ENCODE data around the gene ACTL8.

Gene ACTL8

GRCh38 chr1:17875171-17875881 lies 120.2 kb downstream of the ACTL8 start:
- TF ChIP-seq, protein P1, sequence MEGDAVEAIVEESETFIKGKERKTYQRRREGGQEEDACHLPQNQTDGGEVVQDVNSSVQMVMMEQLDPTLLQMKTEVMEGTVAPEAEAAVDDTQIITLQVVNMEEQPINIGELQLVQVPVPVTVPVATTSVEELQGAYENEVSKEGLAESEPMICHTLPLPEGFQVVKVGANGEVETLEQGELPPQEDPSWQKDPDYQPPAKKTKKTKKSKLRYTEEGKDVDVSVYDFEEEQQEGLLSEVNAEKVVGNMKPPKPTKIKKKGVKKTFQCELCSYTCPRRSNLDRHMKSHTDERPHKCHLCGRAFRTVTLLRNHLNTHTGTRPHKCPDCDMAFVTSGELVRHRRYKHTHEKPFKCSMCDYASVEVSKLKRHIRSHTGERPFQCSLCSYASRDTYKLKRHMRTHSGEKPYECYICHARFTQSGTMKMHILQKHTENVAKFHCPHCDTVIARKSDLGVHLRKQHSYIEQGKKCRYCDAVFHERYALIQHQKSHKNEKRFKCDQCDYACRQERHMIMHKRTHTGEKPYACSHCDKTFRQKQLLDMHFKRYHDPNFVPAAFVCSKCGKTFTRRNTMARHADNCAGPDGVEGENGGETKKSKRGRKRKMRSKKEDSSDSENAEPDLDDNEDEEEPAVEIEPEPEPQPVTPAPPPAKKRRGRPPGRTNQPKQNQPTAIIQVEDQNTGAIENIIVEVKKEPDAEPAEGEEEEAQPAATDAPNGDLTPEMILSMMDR (IDR thresholded peaks at IDR 0.05; ENCODE audit: low read depth, low read length), result no peak
- in situ Hi-C loops (cut with HindIII; ENCODE audit: low sequenced_read_pairs), result no loop called here
- H3K4me3 ChIP-seq (ENCODE audit: low read depth, low read length), result no peak overlapping the region
- DNase-seq (ENCODE audit: low read depth, low spot score), result peak; percentile 18

GRCh38 chr1:17875882-17876280 lies 120.7 kb downstream of the ACTL8 start:
- DNase-seq (ENCODE audit: low read depth, low spot score), result peak; percentile 35
- TF ChIP-seq, protein P1 (IDR thresholded peaks at IDR 0.05; ENCODE audit: low read depth, low read length), result no peak
- H3K4me3 ChIP-seq (ENCODE audit: low read depth, low read length), result no peak overlapping the region
- in situ Hi-C loops (cut with HindIII; ENCODE audit: low sequenced_read_pairs), result no loop called here
